ENCODE data around the gene BBX.
A peak's percentile ranks its signal among the peaks of the same experiment; 100 is the strongest.

Gene BBX

DNA sequence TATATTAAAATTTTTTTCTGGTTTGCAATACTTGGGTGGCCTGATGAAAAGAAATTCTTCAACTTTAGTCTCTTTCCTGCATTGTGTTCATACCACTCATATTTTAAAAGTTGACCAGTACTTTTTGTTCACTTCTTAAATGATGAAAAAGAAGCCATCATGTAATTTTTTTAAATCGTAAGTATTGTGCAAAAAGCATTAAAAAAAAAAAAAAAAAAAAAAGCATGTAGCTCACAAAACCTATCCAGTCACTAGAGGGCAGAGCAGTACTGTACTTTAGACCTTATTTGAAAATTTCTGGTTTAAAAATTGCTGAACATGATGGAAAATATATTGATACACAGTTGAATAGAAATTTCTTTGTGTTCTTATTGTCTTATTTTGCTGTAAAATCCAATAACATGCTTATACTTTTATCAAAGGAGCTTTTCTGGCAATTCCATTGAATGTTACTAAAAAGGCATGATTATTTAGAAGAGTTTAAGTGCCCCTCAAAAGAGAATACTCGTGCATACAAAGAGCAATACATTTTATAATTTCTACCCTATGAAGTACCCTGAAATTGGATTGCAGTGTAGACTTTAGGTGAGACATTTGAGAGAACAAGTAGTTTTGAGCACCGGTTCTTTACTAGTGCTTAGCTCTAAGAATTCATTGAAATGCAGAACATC lies 137.7 kb downstream of the BBX start:
- FAIRE-seq, result peak; percentile 91

GRCh38 chr3:107661447-107662123 lies 138.8 kb downstream of the BBX start:
- no peak for FAIRE-seq

DNA sequence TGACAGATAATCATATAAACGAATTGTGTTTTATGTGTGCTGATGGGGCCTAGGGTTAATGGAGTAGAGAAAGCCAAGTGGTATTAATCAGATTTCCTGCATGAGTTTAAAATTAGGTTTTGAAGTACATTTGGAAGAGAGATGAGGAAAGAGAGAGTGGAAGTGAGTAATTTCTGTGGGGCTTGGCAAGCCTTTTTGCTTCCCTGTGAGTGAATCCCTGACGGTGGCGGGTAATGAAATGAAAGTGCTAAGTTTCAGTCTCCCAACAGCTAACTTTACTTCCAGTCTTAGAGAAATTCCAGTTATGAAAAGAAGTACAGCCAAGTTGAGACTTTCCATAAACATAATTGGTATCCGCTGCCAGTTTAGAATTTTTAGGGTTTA lies 139.4 kb downstream of the BBX start:
- FAIRE-seq, result no peak

DNA sequence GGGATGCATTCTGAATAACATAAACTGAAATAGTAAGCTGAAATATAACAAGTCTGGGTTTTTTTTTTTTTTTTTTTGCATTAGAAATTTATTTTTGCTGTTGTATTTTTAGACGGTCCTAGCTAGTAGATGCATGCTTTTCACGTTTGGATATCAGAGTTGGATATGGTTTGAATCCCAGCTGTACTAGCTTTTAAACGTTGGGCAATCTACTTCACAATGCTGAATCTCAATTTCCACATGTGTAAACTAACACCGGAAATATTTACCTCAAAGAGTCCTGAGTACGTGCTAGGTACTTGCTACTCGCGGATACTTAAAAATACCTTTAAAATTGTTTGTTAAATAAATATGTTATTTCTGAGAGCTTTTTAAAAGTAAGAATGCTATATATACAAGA lies 139.8 kb downstream of the BBX start:
- FAIRE-seq, result no peak

GRCh38 chr3:107663266-107663665 lies 140.5 kb downstream of the BBX start:
- no peak for FAIRE-seq

DNA sequence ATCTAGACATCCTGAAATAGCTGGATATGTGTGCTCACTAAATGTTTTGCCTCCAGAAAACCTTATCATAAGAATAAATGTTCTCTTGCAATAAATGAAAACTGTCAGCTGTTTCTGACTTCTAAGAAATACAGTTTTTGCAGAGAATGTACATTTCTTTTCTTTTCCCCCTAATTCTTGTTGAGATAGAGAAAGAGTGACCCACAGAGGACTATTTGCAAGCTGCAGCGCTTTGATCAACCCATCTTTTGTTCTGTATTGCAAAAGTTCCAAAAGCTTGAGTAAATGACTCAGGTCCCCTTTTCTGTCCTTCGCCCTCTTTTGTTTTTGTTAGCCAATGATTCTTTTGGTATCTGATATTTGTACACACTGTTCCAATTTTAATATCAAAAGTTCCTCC lies 141.9 kb downstream of the BBX start:
- no peak for FAIRE-seq

GRCh38 chr3:107665351-107665750 lies 142.6 kb downstream of the BBX start:
- FAIRE-seq, result no peak

DNA sequence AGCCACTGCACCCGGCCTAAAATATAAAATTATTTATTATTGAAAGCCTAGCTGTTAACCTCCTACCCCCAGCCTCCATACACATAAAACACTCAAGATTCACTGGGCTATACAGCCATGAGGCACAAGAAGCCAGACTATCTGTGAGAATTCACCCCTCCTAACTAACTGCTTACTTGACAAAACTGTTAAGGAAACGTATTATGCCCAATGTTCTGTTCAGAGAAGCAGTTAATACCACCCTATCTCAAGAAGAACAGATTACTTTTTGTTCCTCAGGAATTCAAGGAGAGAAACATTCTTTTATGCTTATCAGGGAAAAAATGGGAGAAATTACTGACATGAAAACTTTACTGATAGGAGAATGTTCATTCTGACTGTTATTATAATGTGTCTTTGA lies 144.1 kb downstream of the BBX start:
- no peak for FAIRE-seq

DNA sequence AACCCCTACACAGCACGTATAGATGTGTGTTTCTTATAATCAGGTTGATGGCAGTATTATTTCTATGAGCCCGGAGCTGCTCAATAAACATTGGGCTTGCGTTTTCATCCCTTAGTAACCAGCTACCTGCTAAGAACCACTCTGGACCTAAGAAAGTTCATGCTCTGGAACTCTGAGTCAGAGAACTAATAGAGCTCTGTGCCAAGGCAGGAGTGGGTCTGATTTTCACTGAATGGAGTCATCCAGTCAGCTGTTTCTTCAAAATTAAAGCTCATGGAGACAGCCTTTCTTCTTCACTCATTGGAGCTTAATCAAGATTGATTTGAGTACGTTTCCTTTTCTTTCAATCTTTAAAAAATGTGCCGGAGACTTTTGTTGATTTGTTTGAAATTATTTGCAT lies 145.7 kb downstream of the BBX start:
- FAIRE-seq, result no peak

DNA sequence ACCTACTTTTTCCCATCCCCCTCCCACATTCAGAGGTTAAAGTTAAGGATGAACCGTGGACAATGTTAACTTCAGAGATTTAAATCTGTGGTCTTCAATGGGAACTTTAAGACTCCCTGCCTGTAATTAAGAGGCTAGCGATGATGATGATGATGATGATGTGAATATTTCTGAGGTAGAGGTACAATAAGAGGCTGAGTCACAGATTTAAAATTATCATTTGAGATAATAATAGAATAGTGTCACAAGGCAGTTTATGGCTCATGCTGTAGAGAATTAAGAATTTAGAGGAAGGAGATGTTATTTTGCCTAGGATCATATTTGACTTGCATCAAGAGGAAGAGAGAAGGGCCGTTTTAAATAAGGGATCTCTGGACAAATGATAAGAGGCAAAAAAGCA lies 146.2 kb downstream of the BBX start:
- FAIRE-seq, result no peak

DNA sequence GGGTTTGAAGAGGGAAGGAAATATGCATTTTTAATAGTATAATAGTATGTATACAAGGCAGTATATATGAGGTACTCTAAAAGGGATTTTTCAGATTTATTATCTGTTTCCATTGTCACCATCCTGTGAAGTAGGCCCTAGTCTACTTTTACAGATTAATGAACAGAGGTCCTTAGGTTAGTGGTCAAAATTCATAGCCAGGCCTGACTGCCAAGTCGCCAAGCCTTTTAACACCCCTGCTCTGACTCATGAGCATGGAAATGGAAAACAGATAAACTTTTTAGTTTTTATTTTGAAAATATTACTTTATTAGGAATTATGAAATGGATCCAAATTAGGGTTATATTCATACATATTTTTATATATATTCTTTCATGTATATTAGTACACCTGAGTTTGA lies 146.9 kb downstream of the BBX start:
- no peak for FAIRE-seq

- FAIRE-seq, result no peak
These were observed 148.2 kb downstream of the BBX start for GRCh38 chr3:107670986-107671385.

DNA sequence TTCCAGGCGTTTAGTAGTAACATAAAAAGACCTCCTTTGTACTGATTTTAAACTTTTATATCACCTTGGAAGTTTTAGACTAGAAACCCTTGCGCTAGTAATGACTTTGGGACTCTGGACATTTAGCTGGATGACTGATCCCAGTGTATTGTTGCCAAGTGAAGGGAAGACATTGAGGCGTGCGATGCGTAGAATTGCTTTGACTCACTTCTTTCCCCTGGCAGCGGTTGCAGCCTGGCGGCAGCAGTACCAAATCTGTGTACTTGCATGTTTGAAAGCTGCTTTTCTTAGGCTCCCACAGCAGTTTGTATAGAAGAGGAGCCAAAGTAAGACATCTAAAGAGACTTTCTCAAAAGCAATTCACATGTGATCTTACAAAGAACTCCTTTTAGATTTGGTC lies 151.6 kb downstream of the BBX start:
- FAIRE-seq, result no peak

DNA sequence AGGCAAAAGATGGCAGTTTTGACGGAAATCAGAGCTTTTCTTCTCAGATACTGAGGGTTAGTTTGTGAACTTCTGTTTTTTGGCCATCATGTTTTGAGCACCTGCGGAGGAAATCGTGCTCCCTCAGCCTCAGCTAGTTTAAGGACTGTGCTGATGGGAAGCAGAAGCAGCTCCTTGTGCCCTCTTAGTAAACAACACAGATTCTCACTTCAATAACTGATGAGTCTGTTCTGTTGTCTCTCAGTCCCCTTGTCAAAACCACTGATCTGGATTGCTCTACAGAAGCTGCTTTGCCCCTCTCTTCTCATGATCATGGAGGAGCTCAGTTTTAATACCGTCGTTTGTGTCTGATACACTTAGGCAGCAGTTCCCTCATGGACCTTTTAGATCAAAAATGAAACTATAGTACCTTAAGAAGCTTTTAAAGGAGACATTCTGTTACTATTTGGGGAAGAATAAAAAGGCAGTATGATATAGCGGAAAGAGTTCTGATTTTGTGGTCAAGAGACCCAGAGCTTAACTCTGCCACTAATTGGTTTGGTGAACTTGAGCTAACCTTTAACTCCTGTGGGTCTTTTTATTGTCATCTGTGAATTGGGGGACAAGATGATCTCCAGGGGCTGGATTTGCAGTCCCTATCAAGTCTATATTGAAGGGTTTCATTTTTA lies 152.6 kb downstream of the BBX start:
- no peak for FAIRE-seq

- FAIRE-seq, result peak; percentile 91
These were observed 153.9 kb downstream of the BBX start for GRCh38 chr3:107676469-107677309.

- FAIRE-seq, result no peak
These were observed 157.2 kb downstream of the BBX start for GRCh38 chr3:107679921-107680320.

DNA sequence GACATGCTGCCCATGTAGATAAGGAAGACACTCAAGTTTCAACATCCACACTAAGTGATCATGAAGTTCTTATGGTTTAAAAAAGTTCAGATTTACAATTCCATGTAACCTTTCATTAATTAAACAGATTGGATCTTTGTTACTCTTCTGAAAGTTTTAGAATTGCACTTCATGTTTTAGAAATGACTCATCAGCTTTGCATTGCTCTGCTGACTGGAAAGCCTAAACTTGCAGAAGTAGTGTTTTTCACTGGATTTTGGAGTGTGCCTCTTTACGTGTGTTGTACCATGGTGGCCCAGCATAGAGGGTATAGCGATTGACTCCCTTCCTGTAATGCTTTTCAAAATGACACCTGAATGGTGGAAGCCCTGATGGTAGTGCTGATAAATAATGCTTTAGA lies 157.9 kb downstream of the BBX start:
- FAIRE-seq, result no peak

GRCh38 chr3:107681396-107681795 lies 158.6 kb downstream of the BBX start:
- FAIRE-seq, result no peak

DNA sequence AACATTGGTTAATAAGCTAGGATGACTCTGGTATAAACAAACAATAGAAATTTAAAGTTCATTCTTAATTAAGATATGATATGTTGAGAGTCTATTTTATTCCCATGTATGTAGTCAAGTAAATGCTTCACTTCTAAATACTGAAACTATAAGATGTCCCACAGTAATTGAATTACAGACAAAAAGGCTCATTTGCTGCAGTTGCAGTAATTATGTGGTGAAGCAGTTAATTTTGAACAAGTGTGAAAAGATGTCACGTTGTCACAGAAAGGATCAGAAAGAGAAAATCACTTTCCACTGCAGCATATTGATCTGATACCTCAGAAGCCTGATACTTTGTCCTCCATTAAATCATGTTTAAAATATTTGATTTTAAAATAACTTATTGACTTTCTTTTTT lies 159.8 kb downstream of the BBX start:
- no peak for FAIRE-seq

- FAIRE-seq, result no peak
These were observed 160.7 kb downstream of the BBX start for GRCh38 chr3:107683447-107683846.

GRCh38 chr3:107684431-107684925 lies 161.7 kb downstream of the BBX start:
- no peak for FAIRE-seq

DNA sequence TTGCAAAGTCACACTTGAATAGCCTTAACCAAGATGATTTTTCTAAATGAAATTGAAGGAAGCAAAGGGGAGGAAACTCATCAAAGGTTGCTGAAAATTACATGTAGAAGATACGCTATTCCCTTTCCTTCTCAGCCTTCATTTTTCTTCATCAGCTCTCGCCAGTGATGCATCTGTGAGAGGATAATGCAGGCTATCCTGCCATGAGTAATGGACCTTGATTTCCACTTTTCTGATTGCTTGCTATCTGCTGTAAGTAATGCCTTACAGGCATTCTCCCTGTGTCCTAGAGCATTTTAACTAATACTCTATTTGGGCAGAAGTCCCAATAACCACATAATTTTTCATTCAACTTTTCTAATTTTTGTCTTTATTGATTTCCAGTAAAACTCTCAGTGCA lies 162.6 kb downstream of the BBX start:
- FAIRE-seq, result no peak

DNA sequence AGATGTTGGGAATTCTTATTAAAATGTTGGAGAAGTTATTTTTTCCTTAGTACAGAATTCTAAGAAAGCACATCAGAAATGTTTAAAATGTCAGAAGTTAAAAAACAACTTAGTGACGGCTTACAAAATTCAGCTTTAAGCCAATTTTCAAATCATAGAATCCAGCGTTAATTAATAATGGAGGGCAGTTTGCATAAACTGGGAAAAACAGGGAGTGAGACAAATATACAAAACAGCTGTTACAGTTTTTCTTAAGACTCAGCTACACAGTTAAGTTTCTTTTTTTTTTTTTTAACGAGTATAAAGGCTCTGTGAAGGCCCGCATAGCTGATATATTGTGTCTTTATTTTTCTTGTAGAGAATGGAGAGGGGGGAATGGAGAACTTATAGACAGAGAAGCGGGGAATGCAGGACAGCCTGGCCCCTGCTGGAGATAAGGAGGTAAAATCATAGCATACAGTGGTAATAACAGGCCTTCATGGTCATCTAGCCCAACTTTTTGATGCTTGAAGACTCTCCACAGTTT lies 164.4 kb downstream of the BBX start:
- no peak for FAIRE-seq

Measured in endometrium (tissue), 2 donors.